Suprapubic skin (tissue), 3 donors: ENCODE measurements around the gene CALHM2.

ENCODE experiments used
- POLR2A ChIP-seq, 2 donors: fragments of 450-650 bp; IDR thresholded peaks; one replicate each; pipeline ENCODE4 v1.6.1; 2017; ENCODE audit warnings: antibody characterized with exemption in 2 of 2, mild to moderate bottlenecking in 2 of 2, moderate library complexity in 2 of 2
- TF ChIP-seq, protein P1 (sequence below), 2 donors: fragments of 200-600 bp in 1 of 2; fragments of 450-650 bp in 1 of 2; sonication (generic) in 1 of 2; IDR thresholded peaks; one replicate each; pipeline ENCODE4 v1.5.1; 2016 to 2019; ENCODE audit warnings: antibody characterized with exemption in 2 of 2, mild to moderate bottlenecking in 1 of 2, moderate library complexity in 1 of 2

DNA sequence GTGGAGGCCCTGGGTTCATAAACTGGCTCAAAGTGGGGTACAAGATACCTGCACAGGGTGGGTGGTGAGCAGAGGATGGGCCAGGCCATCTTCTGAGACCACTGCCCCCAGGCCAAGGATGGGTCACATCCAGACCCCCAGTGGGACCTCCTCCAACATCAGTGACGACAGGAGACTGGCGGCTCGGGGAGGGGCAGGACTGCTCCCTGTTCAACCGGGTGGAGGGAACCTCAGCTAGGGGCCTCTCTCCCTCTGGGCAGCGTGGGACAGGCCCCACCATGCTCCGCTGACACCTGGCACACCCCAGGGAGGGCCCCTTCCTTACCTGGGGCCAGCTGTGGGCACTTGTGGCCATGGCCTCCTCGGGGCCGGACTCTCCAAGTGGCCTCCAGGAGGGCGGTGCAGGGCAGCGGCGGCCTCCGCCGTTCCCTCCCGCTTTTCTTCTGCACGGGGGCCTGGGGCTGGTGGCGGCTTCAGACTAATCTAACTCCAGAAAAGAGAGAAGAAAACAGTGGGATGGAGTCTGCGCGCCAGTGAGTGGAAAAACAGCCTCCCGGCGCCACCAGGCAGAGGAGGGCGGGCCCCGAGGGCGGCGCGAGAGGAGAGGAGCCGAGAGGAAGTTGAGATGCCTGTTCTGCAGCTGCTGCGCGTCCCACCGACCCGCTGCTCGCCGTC lies at the start of gene CALHM2:
- TF ChIP-seq, protein P1, sequence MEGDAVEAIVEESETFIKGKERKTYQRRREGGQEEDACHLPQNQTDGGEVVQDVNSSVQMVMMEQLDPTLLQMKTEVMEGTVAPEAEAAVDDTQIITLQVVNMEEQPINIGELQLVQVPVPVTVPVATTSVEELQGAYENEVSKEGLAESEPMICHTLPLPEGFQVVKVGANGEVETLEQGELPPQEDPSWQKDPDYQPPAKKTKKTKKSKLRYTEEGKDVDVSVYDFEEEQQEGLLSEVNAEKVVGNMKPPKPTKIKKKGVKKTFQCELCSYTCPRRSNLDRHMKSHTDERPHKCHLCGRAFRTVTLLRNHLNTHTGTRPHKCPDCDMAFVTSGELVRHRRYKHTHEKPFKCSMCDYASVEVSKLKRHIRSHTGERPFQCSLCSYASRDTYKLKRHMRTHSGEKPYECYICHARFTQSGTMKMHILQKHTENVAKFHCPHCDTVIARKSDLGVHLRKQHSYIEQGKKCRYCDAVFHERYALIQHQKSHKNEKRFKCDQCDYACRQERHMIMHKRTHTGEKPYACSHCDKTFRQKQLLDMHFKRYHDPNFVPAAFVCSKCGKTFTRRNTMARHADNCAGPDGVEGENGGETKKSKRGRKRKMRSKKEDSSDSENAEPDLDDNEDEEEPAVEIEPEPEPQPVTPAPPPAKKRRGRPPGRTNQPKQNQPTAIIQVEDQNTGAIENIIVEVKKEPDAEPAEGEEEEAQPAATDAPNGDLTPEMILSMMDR (IDR thresholded peaks at IDR 0.05), result no peak
- TF ChIP-seq POLR2A (IDR thresholded peaks at IDR 0.05), result no peak
